Left ventricle myocardium inferior (tissue), 1 donor: ENCODE data around the gene LSMEM2. TPM values are rescaled to one million over a fixed set of nuclear protein-coding genes. Genes with fewer than 3 reads are reported as not detected.

Experiments
- DNase-seq: peaks from one replicate; pipeline ENCODE4 v3.0.0-alpha.2; 2020
- H3K27ac ChIP-seq: fragments of 200-600 bp; replicated peaks from 2 replicates; pipeline ENCODE4 v1.8.0; 2021
- H3K27me3 ChIP-seq: fragments of 200-600 bp; 2 replicates; pipeline ENCODE4 v1.8.0; 2021; ENCODE audit warnings: low read depth
- H3K36me3 ChIP-seq: fragments of 200-600 bp; 2 replicates; pipeline ENCODE4 v1.8.0; 2021
- H3K4me1 ChIP-seq: fragments of 200-600 bp; 2 replicates; pipeline ENCODE4 v1.8.0; 2021
- H3K4me3 ChIP-seq: fragments of 200-600 bp; 2 replicates; pipeline ENCODE4 v1.8.0; 2021; ENCODE audit warnings: mild to moderate bottlenecking, moderate library complexity
- H3K9me3 ChIP-seq: fragments of 200-600 bp; replicated peaks from 2 replicates; pipeline ENCODE4 v1.8.0; 2021
- CTCF ChIP-seq: fragments of 200-600 bp; IDR thresholded peaks from 2 replicates; pipeline ENCODE4 v1.8.0; 2021; ENCODE audit warnings: antibody characterized with exemption, mild to moderate bottlenecking, borderline replicate concordance
- intact Hi-C: fragments of 100-400 bp; cut with micrococcal nuclease; formaldehyde crosslinking; loops from one replicate; pipeline ENCODE4 v1.11.0; 2022
- total RNA-seq: library from RNA; stranded (reverse); fragmentation: NEBNext Ultra II Directional; extraction: Animal tissue kit (Norgen Biotek cat#: 25700); gene quantifications from one replicate; pipeline ENCODE4 v1.2.1, GENCODE V29; 2021
- donor health status: DM: no; HTN: yes; CAD: no; lungs with severe emphysema.

Gene LSMEM2
- total RNA-seq, 1 donor from 2014 or later: 27.7 TPM

GRCh38 chr3:50331364-50331907, 52.5 kb downstream of the LSMEM2 start:
- intact Hi-C loops: no loop called here
- H3K36me3 ChIP-seq: peaks cover 41% of the 10 kb centered on the region
- H3K27ac ChIP-seq: no peak overlapping the region
- no peak for TF ChIP-seq CTCF
- H3K4me3 ChIP-seq: no peak overlapping the region
- H3K27me3 ChIP-seq: no peaks in the 10 kb centered on the region
- DNase-seq: no peak
- H3K4me1 ChIP-seq: peaks cover 90% of the 10 kb centered on the region
- H3K9me3 ChIP-seq: no peaks in the 10 kb centered on the region

- DNase-seq: peak; percentile 64
- peaks cover 86% of the 10 kb centered on the region for H3K4me1 ChIP-seq
- peak overlapping the region; percentile 95 for H3K27ac ChIP-seq
- intact Hi-C loops: no loop called here
- H3K9me3 ChIP-seq: no peaks in the 10 kb centered on the region
- peak overlapping the region; percentile 97 for H3K4me3 ChIP-seq
- TF ChIP-seq CTCF: no peak
- H3K27me3 ChIP-seq: no peaks in the 10 kb centered on the region
- H3K36me3 ChIP-seq: peaks cover 37% of the 10 kb centered on the region
These were observed 54.9 kb downstream of the LSMEM2 start for GRCh38 chr3:50333744-50334328.

- no peaks in the 10 kb centered on the region for H3K27me3 ChIP-seq
- H3K4me3 ChIP-seq: peak overlapping the region; percentile 97
- no peak for TF ChIP-seq CTCF
- peaks cover 89% of the 10 kb centered on the region for H3K4me1 ChIP-seq
- peaks cover 31% of the 10 kb centered on the region for H3K36me3 ChIP-seq
- no peak for DNase-seq
- H3K9me3 ChIP-seq: no peaks in the 10 kb centered on the region
- intact Hi-C loops: no loop called here
- H3K27ac ChIP-seq: peak overlapping the region; percentile 95
These were observed 55.6 kb downstream of the LSMEM2 start for GRCh38 chr3:50334339-50335075.

- Histone ChIP-seq H3K27ac (peak overlapping the region; percentile 95), H3K4me3 (peak overlapping the region; percentile 97), H3K27me3 (peaks cover 14% of the 10 kb centered on the region), H3K4me1 (peaks cover 94% of the 10 kb centered on the region), H3K9me3 (no peaks in the 10 kb centered on the region), H3K36me3 (peaks cover 10% of the 10 kb centered on the region)
- no peak for DNase-seq
- TF ChIP-seq CTCF: no peak
- intact Hi-C loops: no loop called here
These were observed 57.7 kb downstream of the LSMEM2 start for GRCh38 chr3:50336452-50337174.

- DNase-seq: peak; percentile 100
- Histone ChIP-seq H3K27me3 (peaks cover 15% of the 10 kb centered on the region), H3K4me3 (peak overlapping the region; percentile 97), H3K36me3 (peaks cover 3% of the 10 kb centered on the region), H3K4me1 (peaks cover 90% of the 10 kb centered on the region), H3K9me3 (no peaks in the 10 kb centered on the region), H3K27ac (peak overlapping the region; percentile 95)
- intact Hi-C loops: no loop called here
- no peak for TF ChIP-seq CTCF
These were observed 58.4 kb downstream of the LSMEM2 start for GRCh38 chr3:50337175-50337861.
